Hematopoietic multipotent progenitor cell treated with erythropoietin and hydrocortisone succinate and interleukin-3 and kit ligand, for 4 days (in vitro differentiated cells): ENCODE measurements around the gene CD2BP2.
"Not testable (repeated sequence)": the region's sequence is repeated elsewhere in the genome, so short reads cannot be mapped to it uniquely, and the experiment has no call there.

ENCODE experiments used
- DNase-seq: peaks from one replicate; pipeline ENCODE4 v3.0.0-alpha.2; 2015

Gene CD2BP2

GRCh38 chr16:30358990-30359870 is 4.1 kb upstream of the CD2BP2 start:
- no peak for DNase-seq

GRCh38 chr16:30358577-30358936 is 3.4 kb upstream of the CD2BP2 start:
- DNase-seq: no peak

- no peak for DNase-seq
These were observed 2.8 kb upstream of the CD2BP2 start for GRCh38 chr16:30357715-30358576.

- no peak for DNase-seq
These were observed 2.1 kb upstream of the CD2BP2 start for GRCh38 chr16:30357085-30357714.

GRCh38 chr16:30356401-30357084 is 1.4 kb upstream of the CD2BP2 start:
- DNase-seq: peak; percentile 35

- DNase-seq: no peak
These were observed 823 bp upstream of the CD2BP2 start for GRCh38 chr16:30355954-30356308.

- peak; percentile 35 for DNase-seq
These were observed 525 bp downstream of the CD2BP2 start for GRCh38 chr16:30354423-30355143.

GRCh38 chr16:30353438-30354129 is 1.5 kb downstream of the CD2BP2 start:
- no peak for DNase-seq

GRCh38 chr16:30352488-30353401 is 2.4 kb downstream of the CD2BP2 start:
- no peak for DNase-seq

GRCh38 chr16:30351586-30352419 is 3.3 kb downstream of the CD2BP2 start:
- no peak for DNase-seq

- DNase-seq: no peak
These were observed 4.1 kb downstream of the CD2BP2 start for GRCh38 chr16:30351001-30351441.

GRCh38 chr16:30350134-30350871 is 4.8 kb downstream of the CD2BP2 start:
- peak; percentile 60 for DNase-seq

- peak; percentile 59 for DNase-seq
These were observed 5.4 kb downstream of the CD2BP2 start for GRCh38 chr16:30349675-30350074.

- no peak for DNase-seq
These were observed 6.2 kb downstream of the CD2BP2 start for GRCh38 chr16:30348929-30349328.

- no peak for DNase-seq
These were observed 7.0 kb downstream of the CD2BP2 start for GRCh38 chr16:30348113-30348512.

GRCh38 chr16:30346286-30346685 is 8.8 kb downstream of the CD2BP2 start:
- no peak for DNase-seq

- DNase-seq: not testable (repeated sequence)
These were observed 11.7 kb downstream of the CD2BP2 start for GRCh38 chr16:30343491-30343820.

GRCh38 chr16:30342751-30343490 is 12.2 kb downstream of the CD2BP2 start:
- DNase-seq: no peak
